MV-4-11 (cell line): ENCODE results near the gene HEYL.

Source experiments
- DNase-seq: peaks from one replicate; lab custom pipeline; 2025; lab: John Stamatoyannopoulos, UW

Gene HEYL

DNA sequence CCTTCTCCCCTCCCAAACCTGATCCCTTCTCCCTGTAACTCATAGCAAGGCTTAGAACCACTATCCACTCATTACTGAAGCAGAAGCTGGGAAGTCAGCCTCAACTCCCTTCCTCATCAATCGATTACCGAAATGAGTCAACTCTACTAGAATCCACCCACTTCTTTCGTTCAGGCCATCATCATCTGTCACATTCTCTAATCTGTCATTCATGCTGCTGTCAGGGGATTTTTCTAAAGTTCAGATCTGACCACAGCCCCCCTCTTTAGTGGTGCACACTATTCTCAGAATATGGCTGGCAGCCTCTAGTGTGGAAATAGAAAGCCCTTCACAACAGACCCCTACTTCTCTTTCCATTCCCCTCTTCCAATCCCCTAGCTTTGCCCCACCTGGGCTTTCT lies 27.3 kb upstream of the HEYL start:
- DNase-seq: no peak

DNA sequence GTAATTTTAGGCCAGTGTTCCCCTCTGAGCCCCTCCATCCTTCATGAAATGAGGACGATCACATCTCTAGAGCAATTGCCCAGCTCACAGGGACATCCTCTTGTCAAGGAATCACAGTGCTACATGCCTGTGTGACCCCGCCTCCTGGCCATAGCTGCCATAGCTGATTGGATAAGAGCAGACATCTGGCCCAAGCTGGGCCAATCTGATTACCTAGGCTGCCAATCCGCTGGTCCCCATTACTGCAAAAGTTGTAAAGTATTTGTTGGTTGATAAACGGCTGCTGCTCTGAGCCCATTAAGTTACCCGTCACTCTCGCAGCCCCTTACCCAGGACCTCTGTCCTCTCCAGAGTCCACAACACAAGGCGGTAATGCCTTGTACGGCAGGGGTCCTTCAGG lies 24.1 kb upstream of the HEYL start:
- no peak for DNase-seq

DNA sequence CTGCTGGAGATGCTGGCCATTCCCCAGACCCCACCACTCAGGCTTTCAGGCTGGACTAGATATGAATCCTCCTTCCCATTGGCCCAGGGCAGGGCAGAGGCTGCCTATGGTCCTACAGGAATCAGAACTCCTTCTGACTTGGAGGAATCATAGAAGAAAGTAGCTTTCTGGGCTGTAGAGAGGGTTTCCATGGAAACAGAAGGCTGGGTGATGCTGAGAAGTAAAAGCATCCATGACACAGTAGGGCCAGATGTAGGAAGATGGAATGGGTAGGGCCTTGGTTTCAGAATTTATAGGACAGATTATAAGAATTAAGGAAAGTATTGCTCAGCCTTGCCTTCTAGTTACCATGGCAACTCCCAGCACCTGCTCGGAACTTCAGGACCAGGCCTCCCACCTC lies 23.4 kb upstream of the HEYL start:
- DNase-seq: no peak

DNA sequence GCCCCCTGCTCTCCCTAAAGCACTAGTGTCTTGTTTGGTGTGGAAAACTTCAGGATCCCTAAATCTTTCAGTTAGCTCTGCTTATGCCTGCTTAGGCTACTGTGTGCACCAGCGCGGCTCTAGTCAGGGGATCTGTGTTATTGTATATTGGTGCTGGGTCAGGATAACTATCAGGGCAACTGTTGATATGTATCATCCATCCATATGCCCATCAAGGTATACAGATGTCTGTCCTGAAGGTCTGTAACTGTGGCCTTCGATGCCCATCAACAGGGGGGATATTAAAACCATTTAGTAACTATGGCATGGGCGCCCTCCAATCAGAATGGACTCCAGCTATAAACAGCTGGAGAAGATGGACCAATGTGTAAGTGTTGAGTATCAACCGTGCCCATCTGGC lies 20.1 kb upstream of the HEYL start:
- no peak for DNase-seq

DNA sequence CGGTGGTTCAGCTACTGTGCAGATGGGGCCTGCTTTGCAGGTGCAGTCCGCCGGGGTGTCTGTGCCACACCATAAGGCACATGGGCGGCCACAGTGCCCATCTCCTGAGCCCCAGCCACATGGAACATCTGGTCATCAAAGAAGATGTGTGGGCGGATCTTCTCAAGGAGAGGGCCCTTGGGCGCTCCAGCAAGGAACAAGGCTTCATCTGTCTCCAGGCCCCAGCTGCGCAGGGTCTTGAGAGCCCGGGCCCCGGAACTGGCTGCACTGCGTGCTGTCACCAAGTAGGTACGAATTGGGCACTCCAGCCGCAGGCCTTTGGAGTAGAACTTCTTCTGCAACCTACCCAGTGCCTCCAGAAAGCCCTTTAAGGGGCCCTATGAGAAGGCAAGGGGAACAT lies 19.7 kb upstream of the HEYL start:
- DNase-seq: no peak

DNA sequence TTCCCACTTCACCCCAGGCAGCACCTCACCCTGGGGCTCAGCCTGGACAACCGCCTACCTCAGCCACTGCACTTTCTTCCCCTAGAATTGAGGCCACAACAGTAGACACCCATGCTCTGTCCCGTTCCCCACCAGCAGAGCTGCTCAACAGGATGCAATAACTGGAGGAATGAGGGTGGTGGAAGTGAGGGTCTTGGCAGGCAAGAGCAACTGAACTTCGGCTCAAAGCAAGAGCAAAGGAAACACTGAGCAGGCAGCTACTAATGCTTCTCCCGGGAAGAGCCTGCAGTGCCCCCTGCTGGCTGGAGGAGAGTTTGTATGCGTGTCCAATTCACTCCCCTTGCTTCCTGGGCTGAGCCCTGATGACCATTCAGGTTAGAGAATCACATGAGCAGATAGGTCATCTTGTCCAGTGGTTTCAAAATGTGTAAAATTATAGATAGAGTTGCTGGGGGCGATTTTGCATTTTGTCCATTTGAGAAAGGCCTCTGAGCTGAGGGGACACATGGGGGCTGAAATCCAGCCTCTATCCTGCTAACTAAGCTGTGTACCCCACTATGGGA lies 18.6 kb upstream of the HEYL start:
- peak; percentile 77 for DNase-seq

DNA sequence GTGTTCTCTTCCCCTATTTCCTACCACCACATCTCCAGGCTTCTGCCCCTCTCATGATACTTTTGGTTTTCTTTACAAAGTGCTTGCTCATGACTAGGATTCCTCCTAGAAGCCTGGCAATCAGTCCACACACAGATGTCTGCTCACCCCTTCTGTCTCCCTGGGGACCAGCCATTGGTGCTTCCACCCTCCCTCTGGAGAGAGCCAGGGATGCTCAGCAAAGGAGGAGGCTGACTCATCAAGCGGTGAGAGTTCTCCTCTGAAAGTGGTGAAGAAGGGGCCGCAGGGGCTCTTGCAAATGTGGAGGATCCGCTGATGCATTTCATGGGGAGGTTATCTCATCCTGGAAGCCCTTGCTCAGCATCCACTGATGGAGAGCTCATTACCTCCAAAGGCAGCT lies 18.0 kb upstream of the HEYL start:
- DNase-seq: no peak

DNA sequence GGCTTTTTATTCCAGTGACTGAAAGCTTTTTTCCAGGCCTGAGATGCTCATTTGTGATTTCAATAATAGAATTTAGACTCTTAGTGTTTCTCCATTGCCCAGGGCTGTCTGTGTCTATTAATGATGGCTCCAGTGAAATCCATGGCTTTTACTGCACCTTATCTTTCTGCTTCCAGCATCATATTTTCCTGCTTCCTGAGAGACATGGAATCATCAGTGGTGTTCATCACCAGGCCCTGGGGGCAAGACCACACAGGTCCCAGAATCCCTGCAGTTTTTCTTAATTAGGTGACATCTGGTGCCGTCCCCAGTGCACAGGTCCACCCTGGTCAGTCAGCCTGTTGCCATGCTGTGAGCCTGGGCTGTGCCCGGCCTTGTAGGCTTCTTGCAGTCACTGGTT lies 16.9 kb upstream of the HEYL start:
- no peak for DNase-seq

DNA sequence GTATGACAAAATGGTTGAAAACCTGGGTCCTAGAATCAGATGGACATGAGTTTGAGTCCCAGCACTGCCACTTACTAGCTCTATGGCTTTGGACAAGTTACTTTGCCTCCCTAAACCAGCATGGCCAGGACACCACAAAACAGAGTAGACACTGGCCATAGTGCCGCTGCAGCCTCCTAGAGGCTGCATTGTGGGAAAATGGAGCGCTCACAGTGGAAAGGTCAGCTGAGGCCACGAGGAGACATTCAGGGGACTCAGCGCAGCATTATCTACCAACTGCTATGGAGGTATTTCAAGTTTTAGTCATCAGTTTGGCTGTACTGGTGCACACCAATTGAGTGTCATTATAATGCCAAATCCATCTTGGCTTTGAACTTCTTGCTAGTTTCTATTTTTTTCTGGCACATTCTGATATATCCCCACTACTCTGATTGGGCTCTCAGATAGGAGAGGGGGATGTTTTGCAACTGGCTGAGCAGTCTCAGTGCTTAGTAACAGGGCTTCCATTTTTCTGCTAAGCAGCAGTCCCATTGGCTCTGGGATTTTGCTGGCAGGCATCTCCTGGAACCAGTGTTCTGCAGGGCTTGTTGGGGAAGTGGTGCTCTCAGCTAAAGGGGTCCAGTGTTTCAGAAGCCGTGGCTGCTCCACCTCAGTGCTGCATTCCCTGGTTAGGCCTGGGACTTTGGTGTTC lies 16.3 kb upstream of the HEYL start:
- DNase-seq: no peak

DNA sequence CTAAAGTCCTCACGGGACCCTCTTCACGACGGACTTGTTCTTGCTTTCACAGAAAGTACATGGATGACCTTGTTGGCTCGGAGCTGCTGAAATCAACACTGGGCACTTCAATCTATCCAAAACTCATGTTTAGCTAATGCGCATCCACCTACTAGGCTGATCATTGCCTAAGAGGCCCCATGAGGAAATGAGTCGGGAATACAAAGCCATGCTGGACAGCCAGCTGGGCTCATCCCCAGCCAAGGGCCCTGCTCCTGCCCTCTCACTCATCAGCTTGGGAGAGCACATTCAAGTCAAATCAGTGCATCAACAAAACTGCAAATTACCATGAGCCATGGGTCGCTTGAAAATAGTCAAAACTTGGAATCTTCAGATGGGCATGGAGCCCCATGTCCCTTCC lies 14.8 kb upstream of the HEYL start:
- DNase-seq: no peak

DNA sequence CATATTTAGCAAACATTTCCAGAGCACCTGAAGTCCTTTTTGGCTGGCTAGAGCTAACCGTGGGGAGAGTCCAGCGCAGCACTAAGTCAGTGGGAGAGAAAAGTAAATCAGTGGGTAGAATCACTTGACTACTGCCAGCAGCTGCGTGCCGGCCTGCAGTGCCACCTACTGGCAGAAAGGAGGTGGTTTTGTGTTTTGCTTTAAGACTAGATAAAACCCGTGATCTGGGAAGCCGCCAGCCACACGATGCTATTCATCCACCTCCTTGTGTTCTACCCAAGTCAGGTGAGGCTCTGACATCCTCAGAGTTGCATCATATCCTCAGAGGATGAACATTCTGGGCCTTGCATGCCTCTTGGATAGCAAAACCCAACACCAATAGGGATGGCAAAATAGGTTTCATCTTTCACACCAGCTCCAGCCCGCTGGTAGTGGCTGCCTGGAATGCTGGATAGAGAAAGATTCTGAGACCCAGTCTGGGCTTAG lies 14.1 kb upstream of the HEYL start:
- peak; percentile 68 for DNase-seq

DNA sequence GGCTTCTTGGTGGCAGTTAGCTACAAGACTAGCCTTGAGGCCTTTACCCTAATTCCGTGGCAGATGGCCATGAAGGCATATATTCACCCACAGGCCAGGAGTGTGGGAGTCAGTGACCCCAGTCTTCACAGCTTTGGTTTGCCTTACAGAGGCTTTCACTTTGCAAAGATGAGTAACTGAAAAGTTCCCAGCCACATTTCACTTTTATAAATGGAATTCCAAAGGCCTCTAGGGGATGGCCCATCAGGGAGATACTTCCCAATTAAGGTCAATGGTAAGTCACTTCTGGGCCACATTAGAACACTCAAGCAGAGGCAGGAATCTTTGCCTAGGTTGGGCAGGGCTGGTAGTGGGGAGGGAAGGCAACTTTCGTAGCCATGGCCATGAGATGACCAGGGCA lies 13.1 kb upstream of the HEYL start:
- no peak for DNase-seq

DNA sequence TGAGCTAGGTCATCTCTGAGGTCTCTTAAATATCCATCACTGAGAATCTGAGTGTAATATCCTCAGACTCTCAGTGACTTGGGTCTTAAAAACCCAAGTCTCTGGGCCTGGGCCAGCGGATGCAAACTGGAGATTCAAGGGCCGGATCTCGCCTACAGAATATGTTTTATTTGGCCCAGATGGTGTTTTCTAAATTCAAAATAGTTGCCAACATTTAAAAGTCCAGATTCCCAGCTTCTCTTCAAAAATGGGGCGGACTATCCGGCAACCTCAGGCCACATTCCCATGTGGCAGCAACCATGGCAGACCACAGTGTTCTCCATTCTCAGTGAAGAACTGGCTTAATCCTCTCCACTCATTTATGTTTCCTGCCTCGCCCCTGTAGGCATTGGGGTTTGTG lies 12.7 kb upstream of the HEYL start:
- DNase-seq: no peak

DNA sequence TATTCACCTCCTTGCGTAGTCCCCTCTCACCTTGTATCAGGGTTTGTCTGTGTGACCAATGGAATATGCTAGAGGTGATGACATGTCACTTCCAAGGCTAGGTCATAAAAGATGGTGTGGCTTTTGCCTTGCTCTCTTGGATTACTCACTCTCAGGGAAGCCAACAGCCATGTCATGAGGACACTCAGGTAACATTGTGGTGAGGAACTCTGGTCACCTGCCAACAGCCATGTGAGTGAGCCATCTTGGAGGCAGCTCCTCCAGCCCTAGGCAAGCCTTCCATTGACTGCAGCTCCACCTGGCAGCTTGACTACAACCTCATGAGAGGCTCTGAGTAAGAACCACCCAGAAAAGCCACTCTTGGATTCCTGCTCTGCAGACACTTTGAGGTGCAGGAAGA lies 11.0 kb upstream of the HEYL start:
- no peak for DNase-seq

DNA sequence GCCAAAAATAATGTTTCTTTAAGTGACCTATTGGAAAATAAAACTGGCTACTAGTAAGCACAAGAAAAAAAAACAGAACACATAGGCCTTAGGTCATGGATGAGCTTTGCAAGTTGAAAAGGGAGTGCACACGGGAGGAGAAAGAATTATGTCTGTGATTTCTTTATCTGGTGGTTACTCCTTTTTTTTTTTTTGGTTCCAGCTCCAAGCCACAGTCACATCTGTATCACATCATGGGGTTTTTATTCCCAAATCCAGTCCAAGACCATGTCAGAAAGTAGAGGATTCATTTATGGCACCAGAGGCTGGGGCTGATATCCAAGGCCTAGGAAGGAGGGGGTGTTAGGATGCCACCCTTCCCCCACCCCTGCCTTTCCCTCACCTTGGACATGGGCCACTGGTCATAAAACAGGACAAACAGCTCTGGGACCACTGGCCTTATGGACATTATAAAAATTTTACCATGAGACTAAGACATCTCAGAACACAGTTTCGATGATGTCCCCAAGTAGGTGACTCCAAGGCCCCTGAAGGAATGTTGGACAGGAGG lies 10.3 kb upstream of the HEYL start:
- no peak for DNase-seq

DNA sequence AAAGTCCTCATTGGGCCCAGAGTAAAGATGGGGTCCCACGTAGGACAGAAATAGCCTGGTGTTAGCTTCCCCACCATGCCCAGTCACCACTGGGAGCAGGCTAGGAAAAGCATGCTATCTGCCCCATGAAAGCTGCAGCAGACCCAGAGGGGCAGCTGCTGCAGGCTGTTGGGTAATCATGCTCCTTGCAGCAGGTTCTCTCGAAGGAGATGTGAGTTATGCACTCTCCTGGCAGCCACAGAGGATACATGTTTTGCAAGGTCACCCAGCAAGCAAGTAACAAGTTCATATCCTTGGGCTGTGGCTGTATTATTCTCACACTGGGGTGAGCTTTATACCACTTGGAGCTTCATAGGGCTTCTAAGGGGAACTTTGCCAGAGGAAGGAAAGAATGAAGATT lies 9.1 kb upstream of the HEYL start:
- DNase-seq: no peak

DNA sequence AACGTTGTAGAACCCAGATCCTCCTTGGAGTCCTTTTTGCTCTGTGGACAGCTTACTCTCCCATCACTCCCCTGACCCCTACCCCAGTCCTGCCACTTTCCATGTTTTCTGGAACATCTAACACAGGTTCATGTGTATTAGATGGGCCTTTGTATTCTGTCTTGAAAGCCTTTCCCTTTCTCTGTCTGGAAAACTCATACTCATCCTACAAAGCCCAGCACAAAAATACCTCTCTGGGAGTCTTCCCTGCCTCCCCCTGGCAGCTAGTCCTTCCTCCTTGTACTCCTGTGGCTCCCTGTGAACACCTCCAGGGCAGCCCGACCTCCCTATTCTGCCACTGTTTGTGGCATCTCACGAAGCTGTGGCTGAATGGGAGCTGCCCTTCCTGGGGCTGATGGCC lies 7.8 kb upstream of the HEYL start:
- DNase-seq: no peak

DNA sequence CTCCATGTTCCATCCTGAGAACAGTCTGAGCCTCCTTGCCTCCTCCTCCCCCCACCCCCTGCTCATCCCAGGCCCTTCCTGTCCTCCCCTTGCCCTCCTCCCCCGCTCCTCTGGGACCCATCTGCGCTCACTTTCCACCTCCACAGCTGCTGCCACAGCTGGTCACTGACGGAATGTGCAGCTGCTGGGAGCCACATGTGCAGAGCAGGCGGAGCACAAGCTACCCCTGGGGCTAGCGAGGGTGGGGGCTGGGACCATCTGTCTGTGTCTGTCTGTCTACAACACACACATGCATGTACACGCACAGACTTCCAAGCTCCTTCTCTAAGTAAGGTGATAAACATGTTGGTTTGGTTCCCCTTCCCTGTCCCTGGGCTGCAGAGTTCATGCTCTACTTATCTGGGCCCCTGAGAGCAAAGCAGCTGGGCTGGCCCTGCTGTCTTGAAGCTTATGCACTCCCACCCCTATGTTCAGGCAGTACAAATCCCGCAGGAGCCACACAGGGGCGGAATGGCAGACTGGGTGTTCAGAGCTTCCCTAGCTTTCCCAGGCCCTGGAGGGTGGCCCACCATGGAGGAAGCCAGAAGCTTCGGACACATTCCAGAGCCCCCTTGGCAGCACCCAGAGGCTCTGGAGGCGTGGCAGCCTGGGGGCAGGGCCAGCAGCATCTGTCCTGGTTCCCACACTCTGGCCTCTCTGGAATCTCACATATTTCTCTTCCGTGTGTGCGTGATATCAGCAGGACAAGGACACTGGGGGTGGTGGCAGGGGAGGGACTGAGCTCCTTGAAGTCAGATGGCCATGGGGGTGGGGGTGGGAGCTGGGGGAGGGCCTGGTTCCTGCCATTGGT lies 7.0 kb upstream of the HEYL start:
- no peak for DNase-seq

DNA sequence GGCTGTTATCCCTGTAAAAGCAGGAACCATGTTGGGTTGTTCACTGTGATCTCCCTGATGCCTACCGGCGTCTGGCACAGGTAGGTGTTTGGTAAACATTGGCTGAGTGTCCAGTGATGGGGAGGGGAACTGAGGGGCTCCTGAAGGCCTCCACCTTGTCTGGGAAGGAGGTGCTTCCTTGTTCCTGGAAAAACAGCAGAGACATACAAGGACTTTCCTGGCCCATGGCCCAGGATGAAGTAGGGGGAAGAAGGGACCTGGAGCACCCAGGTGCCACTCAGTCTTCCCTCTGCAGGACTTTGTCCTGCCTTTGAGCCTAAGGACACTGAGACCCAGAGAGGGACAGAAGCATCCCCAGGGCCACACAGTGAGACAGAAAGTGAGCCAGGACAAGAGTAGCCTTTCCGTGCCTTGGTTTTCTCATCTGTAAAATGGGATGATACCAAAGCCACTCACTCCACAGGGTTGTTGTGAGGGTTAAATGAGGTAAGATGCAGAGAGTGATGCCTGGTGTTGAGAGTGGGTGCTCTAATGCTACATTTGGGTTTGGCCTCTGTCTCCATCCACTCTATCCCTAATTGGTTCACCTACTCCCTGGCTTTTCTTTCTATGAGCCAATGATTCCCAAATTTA lies 6.1 kb upstream of the HEYL start:
- DNase-seq: no peak

DNA sequence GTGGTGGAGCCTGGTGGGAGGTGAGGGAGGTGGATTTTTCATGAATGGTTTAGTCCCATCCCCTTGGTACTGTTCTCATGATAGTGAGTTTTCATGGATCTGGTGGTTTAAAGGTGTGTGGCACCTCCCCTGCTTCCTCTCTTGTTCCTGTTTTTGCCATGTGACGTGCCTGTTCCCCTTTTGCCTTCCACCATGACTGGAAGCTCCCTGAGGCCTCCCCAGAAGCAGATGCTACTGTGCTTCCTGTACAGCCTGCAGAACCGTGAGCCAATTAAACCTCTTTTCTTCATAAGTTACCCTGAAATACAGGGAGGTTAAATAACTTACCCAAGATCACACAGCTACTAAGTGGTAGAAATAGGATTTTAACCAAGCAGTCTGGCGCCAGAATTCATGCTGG lies 4.3 kb upstream of the HEYL start:
- no peak for DNase-seq

DNA sequence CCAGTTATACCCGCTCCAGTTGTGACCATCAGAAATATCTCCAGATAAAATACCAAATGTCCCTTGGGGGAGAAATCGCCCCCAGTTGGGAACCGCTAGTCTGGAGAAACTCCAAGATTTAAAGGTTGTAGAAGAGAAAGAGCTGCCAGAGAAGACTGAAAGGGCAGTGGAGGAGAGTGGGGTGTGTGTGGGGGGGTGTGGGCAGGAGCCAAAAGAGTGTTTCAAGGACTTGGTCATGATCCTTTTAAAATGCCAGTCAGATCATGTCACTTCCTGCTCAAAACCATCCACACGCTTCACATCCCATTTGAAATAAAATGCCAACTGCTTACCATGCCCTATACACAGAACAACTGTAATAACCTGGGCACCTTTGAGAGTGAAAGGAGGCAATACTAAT lies 3.4 kb upstream of the HEYL start:
- no peak for DNase-seq

DNA sequence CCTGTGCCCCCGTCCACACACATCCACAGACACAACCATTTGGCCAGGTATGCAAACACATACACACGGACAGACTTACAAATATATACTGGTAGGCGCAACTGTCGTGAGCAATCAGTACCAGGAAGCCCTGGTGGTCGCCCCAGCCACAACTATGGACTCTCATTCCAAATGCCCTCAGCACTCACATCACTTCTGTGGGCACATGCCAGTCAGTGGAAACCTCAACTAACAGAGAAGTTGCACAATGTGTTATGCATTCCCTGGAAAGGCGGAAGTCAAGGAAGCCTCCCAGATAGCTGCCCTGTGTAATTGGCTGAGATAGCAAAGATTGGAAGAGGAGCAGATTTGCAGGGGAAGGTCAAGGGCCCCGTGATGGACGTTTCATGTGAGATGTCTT lies 1.4 kb upstream of the HEYL start:
- peak; percentile 11 for DNase-seq

DNA sequence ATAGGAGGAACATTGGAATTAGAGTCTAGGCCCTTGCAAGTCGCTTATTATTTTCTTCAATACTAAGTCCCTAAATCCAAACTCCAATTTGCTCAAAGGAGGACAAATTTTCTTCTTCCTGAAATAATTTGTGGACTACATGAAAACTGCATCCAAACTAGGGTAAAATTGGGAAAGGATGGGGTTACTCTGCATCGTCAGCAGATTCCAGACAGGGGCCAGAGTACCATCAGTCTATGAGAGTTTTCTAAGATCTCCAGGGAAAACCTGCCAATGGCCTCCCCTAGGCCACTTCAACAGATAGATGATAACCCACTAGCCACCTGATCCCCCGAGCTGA lies 508 bp downstream of the HEYL start:
- no peak for DNase-seq
